NCI-H1436 treated with DMSO at 0.1 percent for 48 hours (cell line): ENCODE data around the gene IDH3G.

ENCODE experiments used
- DNase-seq: peaks from one replicate; lab custom pipeline; 2025; lab: John Stamatoyannopoulos, UW

The IDH3G gene

DNA sequence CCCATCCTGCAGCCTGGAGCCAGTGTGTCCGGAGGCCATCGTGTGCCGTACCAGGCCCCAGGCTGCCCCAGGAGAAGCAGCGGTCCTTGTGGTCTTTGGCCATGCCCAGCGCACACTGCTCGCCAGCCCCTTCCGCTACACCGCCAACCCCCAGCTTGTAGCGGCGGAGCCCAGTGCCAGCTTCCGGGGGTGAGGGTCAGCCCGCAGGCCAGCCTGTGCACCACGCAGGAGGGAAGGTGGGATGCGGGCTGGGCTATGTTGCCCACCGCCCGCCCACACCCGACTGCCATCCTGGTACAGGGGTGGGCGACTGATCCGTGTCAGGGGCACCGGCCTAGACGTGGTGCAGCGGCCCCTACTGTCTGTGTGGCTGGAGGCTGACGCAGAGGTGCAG lies 21.0 kb downstream of the IDH3G start:
- no peak for DNase-seq

DNA sequence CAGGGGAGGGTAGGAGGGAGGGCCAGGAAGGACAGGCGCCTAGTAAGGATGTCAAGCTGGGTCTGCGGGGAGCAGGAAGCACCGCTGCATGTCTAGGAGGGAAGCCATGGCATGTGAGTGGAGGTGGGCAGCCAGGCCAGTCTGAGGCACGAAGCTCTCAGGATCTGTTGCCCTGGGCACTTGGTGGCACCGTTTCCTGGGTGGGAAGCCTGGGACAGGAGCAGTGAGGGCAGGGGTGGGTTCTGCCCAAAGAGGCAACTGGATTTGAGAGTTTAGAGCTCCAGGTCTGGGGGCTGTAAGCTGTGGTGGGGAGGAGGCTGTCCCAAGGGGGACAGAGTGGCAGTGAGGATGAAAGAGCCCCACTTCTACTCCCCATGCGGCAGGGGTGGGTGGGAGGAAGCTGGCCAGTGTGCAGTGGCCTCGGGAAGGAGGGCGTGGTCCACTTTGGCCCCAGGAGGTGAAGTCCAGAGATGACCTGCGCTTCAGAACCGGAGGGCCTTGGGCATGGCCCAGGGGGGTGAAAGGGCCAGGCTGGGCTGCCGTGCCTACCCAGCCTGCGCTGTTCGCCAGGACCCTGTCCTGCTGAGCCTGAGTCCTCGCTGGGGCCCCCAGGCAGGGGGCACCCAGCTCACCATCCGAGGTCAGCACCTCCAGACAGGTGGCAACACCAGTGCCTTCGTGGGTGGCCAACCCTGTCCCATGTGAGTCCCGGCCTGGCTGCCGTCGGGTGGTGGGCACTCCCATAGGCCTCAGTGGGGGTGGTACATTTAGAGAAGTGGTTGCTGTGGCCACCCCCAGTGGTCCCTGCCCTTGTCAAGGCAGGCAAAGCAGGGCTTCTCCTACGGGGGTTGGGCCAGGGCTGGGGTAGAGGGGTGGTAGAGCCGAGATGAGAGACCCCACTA lies 21.6 kb downstream of the IDH3G start:
- no peak for DNase-seq

DNA sequence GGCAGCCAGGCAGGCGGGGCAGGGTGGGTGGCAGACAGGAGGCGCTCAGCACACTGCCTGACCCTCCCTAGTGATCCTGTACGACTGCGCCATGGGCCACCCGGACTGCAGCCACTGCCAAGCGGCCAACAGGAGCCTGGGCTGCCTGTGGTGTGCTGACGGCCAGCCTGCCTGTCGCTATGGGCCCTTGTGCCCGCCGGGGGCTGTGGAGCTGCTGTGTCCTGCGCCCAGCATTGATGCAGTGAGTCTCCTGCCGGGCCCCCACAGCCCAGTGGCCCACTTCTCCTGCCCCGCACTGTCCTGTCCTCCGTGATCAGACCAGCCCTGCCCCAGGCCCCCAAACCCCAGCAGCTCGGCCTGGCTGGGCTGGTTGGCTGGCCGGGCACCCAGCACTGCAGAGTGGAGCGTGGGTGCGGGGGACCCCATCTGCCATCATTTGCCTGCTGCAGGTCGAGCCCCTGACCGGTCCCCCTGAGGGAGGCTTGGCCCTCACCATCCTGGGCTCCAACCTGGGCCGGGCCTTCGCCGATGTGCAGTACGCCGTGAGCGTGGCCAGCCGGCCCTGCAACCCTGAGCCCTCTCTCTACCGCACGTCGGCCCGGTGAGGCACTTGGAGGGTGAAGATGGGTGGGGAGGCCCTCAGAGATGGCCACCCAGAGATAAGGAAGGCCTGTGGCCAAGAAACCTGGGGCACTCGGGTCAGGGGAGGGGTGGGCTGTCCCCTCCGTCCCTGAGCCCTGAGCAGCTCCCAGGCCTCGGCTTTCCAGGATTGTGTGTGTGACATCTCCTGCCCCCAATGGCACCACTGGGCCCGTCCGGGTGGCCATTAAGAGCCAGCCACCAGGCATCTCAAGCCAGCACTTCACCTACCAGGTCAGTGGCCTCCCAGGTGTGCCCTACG lies 22.5 kb downstream of the IDH3G start:
- DNase-seq: no peak

DNA sequence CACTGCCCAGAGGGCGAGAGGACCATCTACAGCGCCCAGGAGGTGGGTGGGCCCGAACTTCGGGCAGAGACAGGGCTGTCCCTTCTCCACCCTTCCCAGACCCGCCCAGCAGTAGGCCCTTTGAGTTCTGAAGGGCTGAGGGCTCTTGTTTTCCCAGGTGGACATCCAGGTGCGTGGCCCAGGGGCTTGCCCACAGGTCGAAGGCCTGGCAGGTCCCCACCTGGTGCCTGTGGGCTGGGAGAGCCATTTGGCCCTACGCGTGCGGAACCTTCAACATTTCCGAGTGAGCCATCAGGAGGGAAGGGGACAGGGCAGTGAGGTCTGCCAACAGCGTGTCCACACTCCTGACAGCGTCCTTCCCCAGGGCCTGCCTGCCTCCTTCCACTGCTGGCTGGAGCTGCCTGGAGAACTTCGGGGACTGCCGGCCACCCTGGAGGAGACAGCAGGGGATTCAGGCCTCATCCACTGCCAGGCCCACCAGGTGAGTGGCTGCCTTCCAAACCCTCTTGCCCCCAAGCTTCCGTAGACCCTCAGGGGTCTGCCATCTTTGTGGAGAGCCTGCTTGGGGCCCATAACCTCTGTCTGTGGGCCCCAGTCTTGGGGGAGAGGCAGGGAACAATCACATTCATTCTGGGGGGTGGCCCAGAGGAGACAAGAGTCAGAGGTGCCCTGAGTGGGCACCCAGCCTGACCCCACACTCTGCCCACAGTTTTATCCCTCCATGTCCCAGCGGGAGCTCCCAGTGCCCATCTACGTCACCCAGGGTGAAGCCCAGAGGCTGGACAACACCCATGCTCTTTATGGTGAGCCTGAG lies 23.4 kb downstream of the IDH3G start:
- no peak for DNase-seq

DNA sequence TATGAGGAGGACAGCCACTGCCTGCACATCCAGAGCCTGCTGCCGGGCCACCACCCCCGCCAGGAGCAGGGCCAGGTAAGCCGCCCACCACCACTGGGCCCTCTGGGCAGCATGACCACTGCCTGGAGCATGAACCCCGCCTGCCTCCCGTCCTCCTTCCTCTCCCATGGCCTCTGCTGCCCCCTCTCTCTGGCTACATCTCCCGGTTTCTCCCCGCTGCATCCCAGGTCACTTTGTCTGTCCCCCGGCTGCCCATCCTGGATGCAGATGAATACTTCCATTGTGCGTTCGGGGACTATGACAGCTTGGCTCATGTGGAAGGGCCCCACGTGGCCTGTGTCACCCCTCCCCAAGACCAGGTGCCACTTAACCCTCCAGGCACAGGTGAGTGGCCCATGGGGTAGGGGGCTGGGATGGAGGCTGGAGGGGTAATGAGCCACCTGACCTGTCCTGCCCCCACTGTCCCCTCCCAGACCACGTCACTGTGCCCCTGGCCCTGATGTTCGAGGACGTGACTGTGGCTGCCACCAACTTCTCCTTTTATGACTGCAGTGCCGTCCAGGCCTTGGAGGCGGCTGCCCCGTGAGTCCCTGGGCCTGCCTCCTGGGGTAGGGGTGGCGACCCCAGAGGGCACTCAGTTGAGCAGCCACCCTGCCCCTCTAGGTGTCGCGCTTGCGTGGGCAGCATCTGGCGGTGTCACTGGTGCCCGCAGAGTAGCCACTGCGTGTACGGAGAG lies 24.1 kb downstream of the IDH3G start:
- DNase-seq: no peak

DNA sequence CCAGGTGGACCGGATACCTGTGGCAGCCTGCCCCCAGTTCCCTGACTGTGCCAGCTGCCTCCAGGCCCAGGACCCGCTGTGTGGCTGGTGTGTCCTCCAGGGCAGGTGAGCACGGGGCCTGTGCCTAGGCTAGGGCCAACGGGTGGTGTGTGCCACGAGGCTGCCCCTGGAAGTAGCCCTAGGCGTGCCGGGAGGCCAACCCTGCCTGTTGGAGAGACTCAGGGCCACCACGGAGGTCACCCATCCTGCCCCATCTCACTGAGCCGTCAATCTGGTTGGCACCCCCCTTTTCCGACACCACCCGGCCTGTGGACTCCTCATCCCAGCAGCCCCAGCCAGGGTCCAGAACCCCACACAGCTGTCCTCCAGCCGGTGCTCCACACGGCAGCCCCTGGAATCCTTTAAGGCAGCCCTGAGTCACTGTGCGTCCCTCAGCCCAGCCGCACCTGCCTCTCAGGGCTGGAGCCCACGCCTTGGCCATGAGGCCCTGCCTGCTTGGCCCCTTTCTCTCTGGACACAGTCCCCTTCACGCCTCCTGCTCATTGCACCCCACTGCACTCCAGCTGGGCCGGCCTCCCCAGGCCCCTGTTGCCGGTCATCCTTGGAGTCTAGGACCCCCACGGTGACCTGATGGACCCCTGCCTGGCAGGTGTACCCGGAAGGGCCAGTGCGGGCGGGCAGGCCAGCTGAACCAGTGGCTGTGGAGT lies 24.9 kb downstream of the IDH3G start:
- no peak for DNase-seq

DNA sequence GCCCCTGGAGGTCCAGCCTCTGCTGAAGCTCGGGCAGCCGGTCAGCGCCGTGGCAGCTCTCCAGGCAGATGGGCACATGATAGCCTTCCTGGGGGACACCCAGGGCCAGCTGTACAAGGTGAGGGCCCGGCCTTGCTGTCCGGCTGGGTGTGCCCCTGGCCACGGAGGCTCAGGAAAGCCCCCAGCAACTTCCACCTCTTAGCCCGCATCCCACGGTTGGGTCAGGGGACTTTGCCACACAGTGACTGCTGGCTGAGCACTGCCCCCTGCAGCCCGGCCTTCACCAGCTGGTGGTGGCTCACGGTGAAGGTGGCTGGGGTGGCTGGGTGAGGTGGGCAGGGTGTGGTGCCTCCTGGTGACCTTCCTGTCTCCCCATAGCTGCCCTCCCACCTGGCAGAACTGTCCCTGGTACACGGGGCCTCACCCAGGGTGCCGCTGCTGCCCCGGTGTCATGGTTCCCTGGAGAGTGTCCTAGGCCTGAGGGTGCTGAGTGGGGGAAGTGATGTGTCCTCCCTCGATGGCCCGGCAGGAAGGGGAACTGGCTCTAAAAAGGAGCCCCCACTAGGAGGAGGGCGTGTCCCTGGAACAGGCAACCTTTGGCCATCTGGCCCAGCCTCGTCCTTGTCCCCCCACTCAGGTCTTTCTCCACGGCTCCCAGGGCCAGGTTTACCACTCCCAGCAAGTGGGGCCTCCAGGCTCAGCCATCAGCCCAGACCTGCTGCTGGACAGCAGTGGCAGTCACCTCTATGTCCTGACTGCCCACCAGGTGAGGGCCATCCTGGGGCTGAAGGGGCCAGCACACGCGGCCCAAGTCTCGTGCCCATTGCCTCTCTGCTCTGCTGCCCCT lies 25.6 kb downstream of the IDH3G start:
- DNase-seq: no peak

DNA sequence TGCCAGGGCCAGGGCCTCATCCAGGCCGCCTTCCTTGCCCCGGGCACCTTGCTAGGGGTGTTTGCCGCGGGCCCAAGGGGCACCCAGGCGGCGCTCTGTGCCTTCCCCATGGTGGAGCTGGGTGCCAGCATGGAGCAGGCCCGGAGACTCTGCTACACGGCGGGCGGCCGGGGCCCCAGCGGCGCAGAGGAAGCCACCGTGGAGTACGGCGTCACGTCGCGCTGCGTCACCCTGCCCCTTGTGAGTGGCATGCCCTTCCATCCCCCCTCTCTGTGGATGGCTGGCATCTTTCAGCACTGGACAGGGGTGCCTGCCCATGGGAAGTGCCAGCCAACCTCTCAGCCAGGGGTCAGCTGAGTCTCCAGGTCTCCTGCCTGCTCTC lies 26.5 kb downstream of the IDH3G start:
- no peak for DNase-seq

DNA sequence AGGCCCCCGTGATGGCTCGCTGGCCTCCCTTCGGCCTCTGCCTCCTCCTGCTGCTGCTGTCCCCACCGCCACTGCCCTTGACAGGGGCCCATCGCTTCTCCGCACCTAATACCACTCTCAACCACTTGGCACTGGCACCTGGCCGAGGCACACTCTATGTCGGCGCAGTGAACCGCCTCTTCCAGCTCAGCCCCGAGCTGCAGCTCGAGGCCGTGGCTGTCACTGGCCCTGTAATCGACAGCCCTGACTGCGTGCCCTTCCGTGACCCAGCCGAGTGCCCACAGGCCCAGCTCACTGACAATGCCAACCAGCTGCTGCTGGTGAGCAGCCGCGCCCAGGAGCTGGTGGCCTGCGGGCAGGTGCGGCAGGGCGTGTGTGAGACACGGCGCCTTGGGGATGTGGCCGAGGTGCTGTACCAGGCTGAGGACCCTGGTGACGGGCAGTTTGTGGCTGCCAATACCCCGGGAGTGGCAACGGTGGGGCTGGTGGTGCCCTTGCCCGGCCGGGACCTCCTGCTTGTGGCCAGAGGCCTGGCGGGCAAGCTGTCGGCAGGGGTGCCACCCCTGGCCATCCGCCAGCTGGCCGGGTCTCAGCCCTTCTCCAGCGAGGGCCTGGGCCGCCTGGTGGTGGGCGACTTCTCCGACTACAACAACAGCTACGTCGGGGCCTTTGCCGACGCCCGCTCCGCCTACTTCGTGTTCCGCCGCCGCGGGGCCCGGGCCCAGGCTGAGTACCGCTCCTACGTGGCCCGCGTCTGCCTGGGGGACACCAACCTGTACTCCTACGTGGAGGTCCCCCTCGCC lies 27.1 kb downstream of the IDH3G start:
- no peak for DNase-seq

DNA sequence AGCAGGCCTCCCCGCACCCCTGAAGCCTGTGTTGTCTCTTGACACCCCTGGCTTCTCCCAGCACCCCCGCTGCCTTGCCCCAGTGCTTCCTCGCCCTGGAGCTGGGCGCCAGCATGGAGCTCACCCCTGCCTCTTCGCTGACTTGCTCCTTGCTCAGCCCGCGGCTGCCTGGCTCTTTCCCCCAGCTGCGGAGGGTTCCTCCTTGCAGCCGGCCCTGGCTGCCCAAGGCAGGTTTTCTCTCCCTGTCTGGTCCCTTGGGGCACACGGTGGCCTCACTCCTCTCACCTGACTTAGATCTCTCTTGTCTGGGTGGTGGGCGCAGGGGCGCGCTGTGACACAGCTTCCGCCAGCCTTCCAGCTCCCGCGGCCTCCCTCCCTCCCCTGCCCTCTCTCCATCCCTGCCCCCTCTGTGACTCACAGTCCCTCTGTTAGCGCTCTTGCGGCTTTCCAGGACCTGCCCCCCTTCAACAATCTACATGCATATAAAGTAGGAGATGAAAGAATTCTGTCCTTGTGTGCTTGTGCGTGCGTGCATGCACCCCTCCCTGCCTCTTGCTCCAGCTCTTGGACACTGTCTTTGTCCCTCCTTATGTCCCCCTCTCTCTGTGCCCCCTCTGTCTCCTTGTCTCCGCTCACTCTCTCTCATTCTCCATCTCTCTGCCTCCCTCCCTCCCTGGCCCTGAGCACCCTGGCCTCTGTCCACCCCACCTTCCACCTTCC lies 27.9 kb downstream of the IDH3G start:
- peak; percentile 45 for DNase-seq

DNA sequence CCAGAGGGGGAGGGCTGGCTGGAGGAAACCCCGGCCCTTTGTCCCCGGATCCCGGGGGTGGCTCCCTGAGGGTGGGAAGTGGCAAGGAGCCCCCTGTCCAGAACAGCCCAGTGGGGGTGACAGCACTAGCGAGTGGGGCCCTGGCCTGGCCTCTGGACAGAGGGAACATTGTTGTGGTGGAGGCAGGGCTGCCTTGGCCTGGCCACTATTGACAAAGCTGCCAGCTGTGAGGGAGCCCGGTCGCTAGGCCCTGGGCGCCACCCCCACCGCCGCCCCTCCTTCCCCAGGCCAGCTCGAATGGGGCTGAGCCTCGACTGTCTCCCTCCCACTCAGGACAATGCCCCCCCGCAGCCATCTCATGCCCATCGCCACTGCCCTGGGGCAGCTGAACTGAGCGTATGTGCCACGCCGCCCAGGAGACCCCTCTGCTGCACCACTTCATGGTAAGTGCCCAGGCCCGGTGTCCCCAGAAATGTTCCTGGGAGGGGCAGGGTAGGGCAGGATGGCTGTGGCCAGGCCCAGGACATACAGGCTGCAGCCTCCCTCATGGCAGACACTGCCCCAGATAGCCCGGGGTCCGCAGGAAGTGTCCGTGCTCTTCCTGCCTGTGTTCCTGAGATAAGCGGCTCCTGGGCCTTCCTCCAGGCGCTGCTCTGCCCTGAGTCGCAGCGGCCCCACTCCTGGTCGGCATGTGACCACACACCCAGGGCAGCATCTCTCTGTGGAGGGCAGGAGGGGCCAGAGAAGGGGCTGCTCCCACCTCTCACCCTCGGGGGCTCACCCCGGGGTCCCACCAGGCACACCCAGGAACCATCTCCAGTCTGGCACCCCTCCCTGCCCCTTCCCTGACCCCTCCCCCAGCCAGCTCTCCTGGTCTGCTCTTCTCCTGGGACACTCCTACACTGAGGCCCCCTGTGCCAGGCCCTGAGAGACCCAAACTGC lies 28.8 kb downstream of the IDH3G start:
- DNase-seq: no peak

DNA sequence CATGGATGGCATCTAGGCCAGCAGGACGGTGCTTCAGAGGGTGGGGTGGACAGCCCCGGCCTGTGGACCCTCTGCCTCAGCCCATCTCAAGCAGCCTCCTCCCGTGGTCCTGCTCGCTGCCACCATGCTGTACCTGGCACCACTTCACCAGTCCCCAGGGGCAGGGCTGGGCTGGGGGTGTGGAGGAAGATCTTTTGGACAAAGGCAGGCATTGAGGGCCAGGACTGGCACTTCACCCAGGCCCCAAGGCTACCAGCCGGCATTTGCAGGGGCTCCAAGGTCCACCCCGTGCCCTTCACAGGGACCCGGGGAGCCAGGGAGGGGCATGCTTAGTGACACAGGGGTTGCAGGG lies 29.4 kb downstream of the IDH3G start:
- DNase-seq: no peak

DNA sequence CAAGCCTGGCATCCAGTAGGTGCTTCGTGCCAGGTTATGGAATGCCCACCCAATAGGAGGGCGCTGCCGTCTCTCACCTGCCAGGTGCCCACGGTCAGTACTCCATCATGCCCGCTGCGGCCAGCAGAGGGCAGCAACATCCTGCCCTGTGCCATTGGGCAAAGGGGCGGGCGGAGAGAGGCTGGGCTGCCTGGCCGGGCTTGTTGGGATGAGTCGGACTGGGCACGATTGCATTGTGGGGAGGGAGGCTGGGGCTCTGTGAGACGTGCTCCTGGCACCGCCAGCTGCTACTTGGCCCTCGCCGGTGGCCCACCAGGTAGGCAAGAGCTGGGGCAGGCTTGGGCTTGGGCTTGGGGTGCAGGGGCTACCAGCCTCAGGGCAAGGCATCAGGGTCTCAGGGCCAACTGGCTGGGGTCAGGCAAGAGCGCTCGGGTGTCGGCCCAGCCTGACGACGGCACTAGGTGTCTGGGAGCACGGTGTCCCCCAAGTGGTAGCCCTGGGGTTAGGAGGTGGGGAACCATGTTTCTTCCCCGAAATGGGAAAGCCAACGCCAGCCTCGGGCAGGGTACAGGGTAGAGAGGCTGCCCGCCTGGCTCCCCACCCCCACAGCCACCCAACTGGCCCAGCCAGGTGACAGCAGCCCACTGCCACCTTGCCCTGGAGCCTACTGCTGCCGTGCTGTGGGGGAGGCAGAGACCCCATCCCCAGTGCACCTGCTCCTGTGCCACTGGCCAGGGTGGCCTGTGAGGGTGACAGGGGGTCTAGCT lies 30.0 kb downstream of the IDH3G start, which contains the start of gene PLXNB3:
Gene PLXNB3 (plus strand): TSS at position 261 of the 767 bp plus-strand sequence. CDS start 1,287 bp downstream, outside the sequence.
- peak; percentile 68 for DNase-seq

DNA sequence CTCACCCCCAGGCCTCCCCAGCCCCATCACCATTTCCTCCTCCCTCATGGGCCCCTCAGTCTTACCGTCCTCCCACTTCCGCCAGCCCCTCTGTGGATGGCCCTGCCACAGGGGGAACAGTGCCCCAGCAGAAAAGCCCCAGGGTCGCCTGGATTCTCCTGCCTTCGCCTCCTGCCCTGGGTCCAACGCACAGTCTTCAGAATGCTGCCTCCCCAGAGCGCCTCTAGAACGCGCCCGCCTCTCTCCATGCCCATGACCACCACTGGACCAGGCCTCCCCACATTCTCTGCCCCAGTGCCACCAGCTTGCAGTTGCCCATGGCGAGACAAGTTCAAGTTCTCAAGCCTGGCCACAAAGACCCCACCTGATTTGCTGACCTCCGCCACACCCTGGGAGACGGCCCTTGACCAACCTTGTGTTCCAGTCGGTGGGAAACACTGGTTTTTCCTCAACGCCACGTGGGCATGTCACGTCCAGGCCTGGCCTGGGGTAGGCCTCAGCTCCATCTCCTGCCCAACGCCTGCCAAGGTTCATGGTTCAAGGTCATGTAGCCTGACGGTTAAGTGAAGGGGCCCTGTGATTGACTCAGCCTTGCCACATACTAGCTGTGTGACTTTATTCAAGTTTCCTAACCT lies 30.8 kb downstream of the IDH3G start:
- no peak for DNase-seq

DNA sequence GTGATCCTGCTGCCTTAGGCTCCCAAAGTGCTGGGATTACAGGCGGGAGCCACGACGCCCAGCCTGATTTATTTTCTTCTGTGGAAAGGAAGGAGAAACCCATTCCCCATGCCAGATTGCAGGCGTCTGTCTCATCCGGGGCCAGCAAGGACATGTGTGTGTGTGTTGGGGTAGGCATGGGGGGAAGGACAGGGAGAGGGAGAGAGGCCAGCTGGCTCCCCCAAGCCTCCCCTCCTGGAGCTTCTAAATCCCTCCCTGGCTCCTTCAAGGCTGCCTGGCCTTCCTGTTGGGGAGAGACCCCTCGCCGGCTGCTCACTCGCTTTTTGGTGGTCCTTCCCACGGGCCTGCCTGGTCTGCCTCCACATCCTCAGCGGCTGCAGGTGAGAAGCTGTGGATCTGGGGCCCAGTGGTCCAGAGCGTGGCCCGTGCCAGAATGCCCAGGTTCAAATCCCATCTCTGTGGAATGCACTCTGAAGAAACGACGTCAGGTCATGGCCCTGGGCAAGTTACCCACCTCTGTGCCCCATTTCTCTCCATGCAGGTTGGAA lies 31.5 kb downstream of the IDH3G start:
- DNase-seq: no peak

DNA sequence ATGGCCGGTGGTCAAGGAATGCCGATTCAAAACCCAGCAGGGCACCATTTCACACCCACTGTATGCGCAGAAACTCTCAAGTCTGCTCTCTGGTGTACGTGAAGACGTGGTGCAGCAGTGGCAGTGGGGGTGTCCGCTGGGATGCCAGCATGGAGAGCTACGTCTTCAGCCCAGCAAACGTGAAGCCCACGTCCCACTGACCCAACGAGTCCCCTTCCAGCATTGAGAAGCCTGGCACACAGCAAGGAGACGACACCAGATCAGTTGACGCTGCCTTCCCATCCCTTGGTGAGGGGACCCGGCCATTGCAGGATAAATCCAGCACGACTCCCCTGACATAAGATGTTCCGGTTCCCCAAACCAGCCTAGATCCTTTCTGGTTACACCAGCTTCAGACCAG lies 32.3 kb downstream of the IDH3G start:
- no peak for DNase-seq
